ENCODE data around the gene C9orf43. TPM values are rescaled to one million over a fixed set of nuclear protein-coding genes. Genes with fewer than 3 reads are reported as not detected.

Gene C9orf43
- total RNA-seq, 2 experiments from 2014 or later: 0.67 to 0.91 TPM

DNA sequence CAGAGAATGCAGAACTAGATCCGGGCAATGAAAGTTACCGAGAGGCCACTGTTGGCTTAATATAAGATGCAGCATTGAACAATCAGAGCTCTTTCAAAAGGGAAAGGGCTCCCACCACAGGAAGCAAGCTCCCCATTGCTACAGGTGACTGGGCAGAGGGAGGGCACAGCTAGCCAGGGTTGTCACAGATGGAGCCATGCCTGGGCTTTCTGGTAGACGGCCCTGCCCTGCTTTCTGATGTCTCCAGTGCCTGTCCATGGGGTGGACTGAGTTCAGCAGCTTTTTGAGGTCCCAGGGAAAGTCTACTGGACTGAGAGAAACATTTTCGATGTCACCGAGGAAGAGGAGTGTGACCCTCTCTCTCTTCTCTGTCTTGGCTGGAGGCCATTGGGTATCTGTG lies 67.1 kb downstream of the C9orf43 start:
- POLR2A ChIA-PET: no interaction called here
- CTCF ChIA-PET: interaction anchor here (0.6 kb wide), 1 partner anchor 18 kb away, joined by 3 read pairs; no protein-coding TSS in a partner anchor

DNA sequence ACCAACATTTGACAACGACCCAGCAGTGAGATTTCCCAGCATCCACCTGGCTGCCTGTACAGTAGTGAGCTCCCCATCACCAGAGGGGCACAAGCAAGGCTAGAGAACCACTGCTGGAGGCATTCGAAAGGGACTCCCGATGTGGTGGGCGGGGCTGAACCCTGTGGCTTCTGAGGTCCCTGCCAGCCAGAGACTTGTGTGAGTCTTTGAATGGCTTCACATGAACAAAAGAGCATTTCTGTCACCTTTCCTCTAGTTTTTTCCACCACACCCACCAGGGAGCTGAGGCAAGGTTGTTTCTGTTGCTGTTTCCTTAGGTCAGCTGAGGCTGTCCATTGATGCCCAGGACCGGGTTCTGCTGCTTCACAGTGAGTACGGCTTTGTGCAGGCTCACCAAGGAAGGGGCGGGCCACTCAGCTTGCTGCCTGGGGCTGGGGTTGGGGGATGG lies 68.7 kb downstream of the C9orf43 start:
- POLR2A ChIA-PET: no interaction called here
- CTCF ChIA-PET: interaction anchor here (0.9 to 1.9 kb wide), 2 partner anchors 11 to 16 kb away, joined by 3 to 5 read pairs; no protein-coding TSS in a partner anchor

Other genes starting within 250 kb of the C9orf43 start
- gene FKBP15, start 189.5 kb upstream of the C9orf43 start, total RNA-seq: 10 to 100 TPM; 32.6 to 32.8 TPM
- gene SLC31A1, start 189.2 kb upstream of the C9orf43 start, total RNA-seq: 10 to 100 TPM; 16.0 to 16.5 TPM
- gene CDC26, start 135.2 kb upstream of the C9orf43 start, total RNA-seq: 10 to 100 TPM; 44.5 to 50.0 TPM
- gene PRPF4, start 135.1 kb upstream of the C9orf43 start, total RNA-seq: 10 to 100 TPM; 68.8 to 72.4 TPM
- gene RNF183, start 107.4 kb upstream of the C9orf43 start, total RNA-seq: not detected
- 1 to 10 TPM; 1.9 to 2.6 TPM for gene WDR31, start 70.5 kb upstream of the C9orf43 start, total RNA-seq
- gene BSPRY, start 61.2 kb upstream of the C9orf43 start, total RNA-seq: 1 to 10 TPM; 5.0 to 6.1 TPM
- gene HDHD3, start 33.8 kb upstream of the C9orf43 start, total RNA-seq: 10 to 100 TPM; 13.5 to 13.8 TPM
- 10 to 100 TPM; 18.2 to 20.1 TPM for gene ALAD, start 9.5 kb upstream of the C9orf43 start, total RNA-seq
- 10 to 100 TPM; 83.4 to 87.1 TPM for gene POLE3, start 72 bp upstream of the C9orf43 start, total RNA-seq
- 100 to 1,000 TPM; 116 to 122 TPM for gene RGS3, start 53.0 kb downstream of the C9orf43 start, total RNA-seq

All from activated CD8-positive, alpha-beta memory T cell treated with anti-CD3 and anti-CD28 coated beads for 36 hours (primary cell).